Natural killer cell treated with Interleukin-12 subunit alpha and Interleukin-12 subunit beta and Interleukin-15 and Interleukin-18, amount 100 ng/mL, for 72 hours (primary cell): ENCODE results near the gene ETV3L. TPM values are rescaled to one million over a fixed set of nuclear protein-coding genes. Genes with fewer than 3 reads are reported as not detected.
"Not testable (repeated sequence)": the region's sequence is repeated elsewhere in the genome, so short reads cannot be mapped to it uniquely, and the experiment has no call there.

Experiments used
- ATAC-seq, 2 donors: fragments of 150-1000 bp; cut with Tn5 transposase in 1 of 2; sonication (Bioruptor Pico), chemical (Tn5 transposase) in 1 of 2; 2 replicates each; pipeline ENCODE4 v1.10.0; 2021
- DNase-seq: peaks from one replicate; pipeline ENCODE4 v3.0.0; 2022; ENCODE audit warnings: low spot score
- H3K27ac Mint-ChIP-seq, 2 donors: 1 replicate in 1 of 2; 2 replicates in 1 of 2; pipeline ENCODE4 v1.8.0; 2022; ENCODE audit warnings: mixed read lengths in 2 of 2, mild to moderate bottlenecking in 1 of 2, moderate library complexity in 1 of 2
- H3K27me3 Mint-ChIP-seq, 2 donors: 1 replicate in 1 of 2; 2 replicates in 1 of 2; pipeline ENCODE4 v1.8.0; 2022; ENCODE audit warnings: mixed read lengths in 2 of 2
- H3K36me3 Mint-ChIP-seq: one replicate; pipeline ENCODE4 v1.8.0; 2022; ENCODE audit warnings: mixed read lengths
- H3K4me1 Mint-ChIP-seq, 2 donors: 1 replicate in 1 of 2; 2 replicates in 1 of 2; pipeline ENCODE4 v1.8.0; 2022; ENCODE audit warnings: low read depth in 2 of 2, mixed read lengths in 2 of 2, mild to moderate bottlenecking in 1 of 2
- H3K4me3 Mint-ChIP-seq: one replicate; pipeline ENCODE4 v1.8.0; 2022; ENCODE audit warnings: mixed read lengths
- H3K9me3 Mint-ChIP-seq: 2 replicates; pipeline ENCODE4 v1.8.0; 2022; ENCODE audit warnings: mixed read lengths
- total RNA-seq, 2 donors: library from RNA; stranded (reverse); gene quantifications; one replicate each; pipeline ENCODE4 v1.2.3, GENCODE V29; 2022

The ETV3L gene
- total RNA-seq, 2 donors from 2014 or later: 1.7 to 3.6 TPM

DNA sequence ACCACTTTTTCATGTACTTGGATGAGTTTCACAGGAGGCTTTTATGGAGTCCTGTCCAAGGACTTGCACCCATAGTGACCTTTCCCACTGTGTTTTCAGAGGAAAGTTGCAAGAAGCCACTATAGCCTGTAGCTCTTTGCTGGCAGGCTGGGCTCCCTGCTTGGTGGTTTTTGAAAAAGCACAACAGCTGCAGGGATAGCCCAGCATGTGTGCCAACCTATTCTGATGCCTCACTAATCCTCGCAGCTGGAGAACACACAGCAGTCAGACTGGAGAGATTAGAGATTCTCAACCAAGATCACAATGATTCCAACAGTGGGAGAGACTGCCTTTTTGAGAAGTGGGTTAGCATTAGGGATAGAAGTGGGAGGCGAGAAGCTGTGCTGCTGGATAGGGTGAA is 30.0 kb downstream of the ETV3L start:
- DNase-seq (no peak), ATAC-seq (no peak)
- Mint-ChIP-seq H3K27me3 (peaks cover 18 to 42% of the 10 kb centered on the region in 2 donors), H3K4me1 (peaks cover 3 to 8% of the 10 kb centered on the region in 2 donors), H3K4me3 (no peak overlapping the region), H3K9me3 (no peaks in the 10 kb centered on the region), H3K27ac (no peak overlapping the region), H3K36me3 (no peaks in the 10 kb centered on the region)

DNA sequence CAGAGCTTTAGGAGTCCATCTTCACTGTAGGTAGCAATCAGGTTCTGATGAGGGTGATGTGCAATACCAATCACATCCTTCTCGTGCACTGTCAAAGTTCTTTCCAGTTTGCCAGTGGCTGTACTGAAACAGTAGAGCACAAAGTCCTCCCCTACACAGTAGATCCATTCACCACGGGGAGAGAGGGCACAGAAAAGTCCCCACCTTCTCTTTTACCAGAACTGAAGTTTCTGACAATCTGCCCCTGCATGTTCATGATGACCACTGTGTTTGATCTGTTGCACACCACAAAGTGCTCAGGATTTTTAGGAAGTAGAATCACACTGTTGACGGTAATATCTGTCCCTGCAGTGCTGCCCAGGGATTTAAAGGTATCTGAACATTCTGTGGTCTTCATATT is 40.4 kb downstream of the ETV3L start:
- peaks cover 35 to 66% of the 10 kb centered on the region in 2 donors for H3K27me3 Mint-ChIP-seq
- H3K9me3 Mint-ChIP-seq, H3K4me1 Mint-ChIP-seq, H3K36me3 Mint-ChIP-seq, ATAC-seq, H3K4me3 Mint-ChIP-seq, H3K27ac Mint-ChIP-seq, DNase-seq: not testable (repeated sequence)

DNA sequence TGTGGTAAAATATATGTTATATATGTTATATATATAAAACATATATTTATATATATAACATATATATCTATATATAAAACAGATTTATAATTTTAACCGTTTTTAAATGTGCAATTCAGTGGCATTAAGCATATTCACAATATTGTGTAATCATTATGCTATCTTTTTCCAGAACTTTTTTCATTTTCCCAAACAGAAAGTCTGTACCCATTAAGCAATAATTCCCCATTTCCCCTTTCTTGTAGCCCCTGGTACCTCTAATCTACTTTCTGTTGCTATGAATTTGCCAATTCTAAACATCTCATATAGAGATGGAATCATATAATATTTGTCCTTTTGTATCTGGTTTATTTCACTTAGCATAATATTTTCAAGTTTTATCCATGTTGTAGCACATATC is 43.3 kb downstream of the ETV3L start:
- DNase-seq (no peak), ATAC-seq (no peak)
- no peak overlapping the region for H3K4me3 Mint-ChIP-seq
- H3K27me3 Mint-ChIP-seq: peaks cover 36 to 58% of the 10 kb centered on the region in 2 donors
- H3K4me1 Mint-ChIP-seq: no peaks in the 10 kb centered on the region
- H3K27ac Mint-ChIP-seq: no peak overlapping the region
- H3K9me3 Mint-ChIP-seq: peaks cover 3% of the 10 kb centered on the region
- peaks cover 5% of the 10 kb centered on the region for H3K36me3 Mint-ChIP-seq

DNA sequence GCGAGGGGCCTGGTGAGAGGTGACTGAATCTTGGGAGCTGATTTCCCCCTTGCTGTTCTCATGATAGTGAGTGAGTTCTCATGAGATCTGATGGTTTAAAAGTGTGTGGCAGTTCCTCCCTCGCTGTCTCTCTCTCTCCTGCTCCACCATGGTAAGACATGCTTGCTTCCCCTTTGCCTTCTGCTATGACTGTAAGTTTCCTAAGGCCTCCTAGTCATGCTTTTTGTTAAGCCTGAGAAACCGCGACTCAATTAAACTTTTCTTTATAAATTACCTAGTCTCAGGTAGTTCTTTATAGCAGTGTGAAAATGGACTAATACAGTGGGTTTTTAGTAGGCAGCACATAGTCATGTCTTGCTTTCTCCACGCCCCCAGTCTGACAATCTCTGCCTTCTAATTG is 43.9 kb downstream of the ETV3L start:
- peaks cover 36 to 58% of the 10 kb centered on the region in 2 donors for H3K27me3 Mint-ChIP-seq
- not testable (repeated sequence) for H3K4me3 Mint-ChIP-seq, DNase-seq, ATAC-seq, H3K27ac Mint-ChIP-seq, H3K9me3 Mint-ChIP-seq, H3K36me3 Mint-ChIP-seq, H3K4me1 Mint-ChIP-seq

DNA sequence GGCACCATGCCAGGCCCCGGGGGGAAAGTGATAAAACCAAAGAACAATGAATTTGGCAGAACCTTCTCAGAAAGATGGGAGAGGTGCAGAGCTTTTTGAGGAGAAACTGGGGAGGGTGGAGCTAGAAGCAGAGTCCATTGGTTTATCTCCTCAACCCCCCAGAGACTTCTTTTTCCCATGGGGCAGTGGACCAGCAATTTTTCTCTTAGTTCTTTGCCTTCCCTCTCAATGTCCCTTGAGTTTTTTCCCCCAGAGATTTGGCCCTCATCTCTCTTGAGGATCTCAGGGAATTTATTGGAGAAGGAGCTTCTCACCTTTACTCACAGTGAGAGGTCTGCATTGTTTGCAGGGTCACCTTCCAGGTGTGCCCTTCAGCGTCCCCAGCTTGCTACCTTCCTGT is 48.8 kb downstream of the ETV3L start:
- Mint-ChIP-seq H3K4me1 (peaks cover 7 to 10% of the 10 kb centered on the region in 2 donors), H3K27ac (no peak overlapping the region), H3K9me3 (peaks cover 3% of the 10 kb centered on the region), H3K36me3 (peaks cover 6% of the 10 kb centered on the region), H3K27me3 (peaks cover 42 to 68% of the 10 kb centered on the region in 2 donors), H3K4me3 (no peak overlapping the region)
- DNase-seq (no peak), ATAC-seq (no peak)

DNA sequence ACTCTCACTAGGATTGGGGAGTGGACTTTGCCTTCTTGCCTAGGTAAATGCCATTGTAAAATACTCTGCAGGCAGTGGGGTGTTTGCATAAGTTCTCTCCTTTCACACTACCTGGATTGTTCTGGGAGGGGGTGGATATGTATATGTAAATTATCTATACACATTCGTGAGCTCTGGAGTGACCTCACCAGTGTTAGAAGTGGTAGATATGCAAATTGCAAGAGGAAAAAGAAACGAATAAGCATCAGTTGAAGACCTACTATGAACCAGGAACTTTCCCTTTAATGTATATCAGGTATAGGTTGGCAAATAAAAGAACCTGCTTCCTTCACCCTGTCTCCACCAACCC is 52.6 kb downstream of the ETV3L start:
- H3K4me3 Mint-ChIP-seq: peak overlapping the region; percentile 36
- ATAC-seq: no peak
- H3K27ac Mint-ChIP-seq: no peak overlapping the region
- peaks cover 52 to 85% of the 10 kb centered on the region in 2 donors for H3K27me3 Mint-ChIP-seq
- H3K36me3 Mint-ChIP-seq: peaks cover 6% of the 10 kb centered on the region
- DNase-seq: no peak
- peaks cover 13 to 17% of the 10 kb centered on the region in 2 donors for H3K4me1 Mint-ChIP-seq
- H3K9me3 Mint-ChIP-seq: peaks cover under 1% of the 10 kb centered on the region

DNA sequence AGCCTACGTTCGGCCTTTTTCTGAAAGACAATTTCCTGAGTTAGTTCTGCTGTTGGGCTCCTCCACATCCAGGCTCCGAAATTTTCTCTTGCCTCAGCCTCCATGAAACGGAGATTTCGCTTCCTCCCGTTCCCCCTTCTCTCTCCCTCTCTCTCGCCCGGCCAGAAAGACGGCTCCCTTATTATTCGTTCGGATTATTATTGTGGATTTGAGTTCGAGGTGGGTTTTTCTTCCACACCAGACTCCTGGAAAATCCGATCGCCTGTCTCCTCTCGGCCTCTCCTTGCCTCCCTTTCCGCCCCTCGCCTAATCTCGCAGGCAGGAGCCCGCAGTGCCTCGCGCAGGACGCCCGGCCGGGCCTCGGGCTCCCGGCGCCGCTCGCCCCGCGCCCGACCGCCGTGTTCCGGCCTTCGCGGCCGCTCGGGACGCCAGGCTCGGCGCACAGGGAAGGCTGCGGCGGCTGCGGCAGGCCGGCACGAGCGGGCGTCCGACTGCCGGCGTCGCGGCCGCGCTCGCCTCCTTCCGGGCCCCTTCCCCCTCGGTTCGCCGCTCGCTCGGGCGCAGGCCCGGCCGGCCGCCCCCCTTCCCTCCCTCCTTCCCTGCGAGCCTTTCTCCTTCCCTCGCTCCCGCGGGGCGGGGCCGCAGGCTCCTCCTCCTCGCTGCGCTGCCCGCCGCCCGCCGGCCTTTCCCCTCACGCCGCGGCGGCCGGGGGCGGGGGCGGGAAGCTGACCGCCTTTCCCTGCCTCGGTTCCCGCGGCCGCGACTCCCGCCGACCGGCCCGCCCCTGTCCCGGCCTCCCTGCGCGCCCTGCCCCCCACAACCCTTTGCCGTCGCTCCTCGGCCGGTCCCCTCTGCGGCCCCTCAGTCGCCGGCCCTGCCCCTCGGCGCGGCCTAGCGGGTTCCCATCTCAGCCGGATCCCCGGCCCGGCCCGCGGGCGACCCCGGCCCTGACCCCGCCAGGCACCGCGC is 54.1 kb downstream of the ETV3L start, which contains the start of gene ARHGEF11:
Gene ARHGEF11, minus strand, starts transcription at position 493 of the 969 bp plus-strand sequence. CDS start 1,412 bp downstream, outside the sequence.
- Mint-ChIP-seq H3K4me3 (peak within 1 kb of the TSS; percentile 95), H3K9me3 (no peaks in the 10 kb centered on the region), H3K4me1 (peaks cover 13 to 17% of the 10 kb centered on the region in 2 donors), H3K27me3 (peaks cover 55 to 82% of the 10 kb centered on the region in 2 donors), H3K36me3 (peaks cover 6% of the 10 kb centered on the region), H3K27ac (peak within 1 kb of the TSS in 1 of 2 donors; percentile 38)
- ATAC-seq (peak; percentile 85 to 93), DNase-seq (peak; percentile 83)

DNA sequence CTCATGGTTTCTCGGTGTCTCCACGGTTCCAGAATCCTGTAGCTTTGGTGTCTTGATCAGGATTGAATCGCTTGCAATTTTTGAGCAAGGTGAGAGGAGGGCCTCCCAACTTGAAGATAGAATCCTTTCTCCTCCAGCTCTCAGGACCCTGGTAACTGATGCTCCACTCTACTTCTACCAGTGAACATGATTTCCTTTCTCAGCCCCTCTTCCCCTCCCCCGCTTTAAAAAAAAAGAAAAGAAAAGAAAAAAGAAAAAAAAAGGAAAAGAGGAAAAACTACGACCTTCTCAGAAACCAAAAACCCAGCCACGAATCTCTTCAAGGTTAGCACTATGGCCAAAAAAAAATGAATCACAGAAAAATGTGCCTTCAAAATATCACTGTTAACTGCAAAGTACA is 55.3 kb downstream of the ETV3L start:
- H3K4me3 Mint-ChIP-seq: peak overlapping the region; percentile 2

DNA sequence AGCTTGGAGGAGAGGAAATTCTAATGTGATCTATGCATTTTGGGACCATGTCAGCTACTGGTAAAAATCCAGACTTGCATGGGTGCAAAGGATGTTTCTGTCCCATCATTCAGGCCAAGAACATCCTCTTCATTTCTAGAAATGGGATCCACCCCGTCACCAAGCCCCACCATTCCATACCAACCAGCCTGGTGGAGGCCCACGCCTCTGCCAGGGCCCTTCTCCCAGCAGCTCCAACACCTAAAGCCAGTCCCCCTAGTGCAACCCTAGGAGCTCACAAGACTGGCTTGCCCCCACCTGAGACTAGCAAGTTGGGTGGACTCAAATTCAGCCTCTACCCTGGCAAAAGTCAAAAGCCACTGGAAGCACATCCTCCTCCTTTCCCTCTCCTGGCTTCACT is 55.9 kb downstream of the ETV3L start:
- Mint-ChIP-seq H3K36me3 (peaks cover 6% of the 10 kb centered on the region), H3K27me3 (peaks cover 56 to 82% of the 10 kb centered on the region in 2 donors), H3K4me1 (peaks cover 13 to 17% of the 10 kb centered on the region in 2 donors), H3K27ac (no peak overlapping the region), H3K9me3 (no peaks in the 10 kb centered on the region), H3K4me3 (no peak overlapping the region)
- ATAC-seq: no peak
- DNase-seq: no peak

More for the DNA sequence above, 55.3 kb downstream of the ETV3L start:
- no peak overlapping the region for H3K27ac Mint-ChIP-seq
- H3K9me3 Mint-ChIP-seq: no peaks in the 10 kb centered on the region
- H3K4me1 Mint-ChIP-seq: peaks cover 13 to 17% of the 10 kb centered on the region in 2 donors
- peaks cover 6% of the 10 kb centered on the region for H3K36me3 Mint-ChIP-seq
- no peak for DNase-seq
- ATAC-seq: no peak
- H3K27me3 Mint-ChIP-seq: peaks cover 54 to 79% of the 10 kb centered on the region in 2 donors

DNA sequence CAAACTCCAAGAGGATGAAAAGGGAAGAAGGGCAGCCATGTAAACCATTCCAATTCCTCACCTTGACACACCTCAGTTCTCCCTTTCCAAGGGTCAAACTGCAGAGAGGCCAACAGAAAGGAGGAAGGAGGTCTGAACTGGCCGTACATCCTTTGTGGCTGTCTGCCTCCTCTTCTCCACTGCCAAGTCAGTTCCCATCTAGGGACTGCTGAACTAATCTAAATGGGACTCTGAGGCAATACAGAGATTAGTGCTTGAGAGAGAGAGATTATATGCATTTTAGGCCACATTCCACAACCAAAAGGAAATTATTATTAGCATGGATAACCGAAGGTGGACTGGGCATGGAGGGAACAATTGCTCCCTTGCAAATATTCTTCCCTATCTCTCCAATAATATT is 56.8 kb downstream of the ETV3L start:
- Mint-ChIP-seq H3K4me3 (no peak overlapping the region), H3K4me1 (peaks cover 13 to 17% of the 10 kb centered on the region in 2 donors), H3K9me3 (no peaks in the 10 kb centered on the region), H3K27ac (no peak overlapping the region), H3K27me3 (peaks cover 52 to 75% of the 10 kb centered on the region in 2 donors), H3K36me3 (peaks cover 6% of the 10 kb centered on the region)
- ATAC-seq (no peak), DNase-seq (no peak)

Other genes starting within 250 kb of the ETV3L start
- gene INSRR, start 240.7 kb downstream of the ETV3L start, total RNA-seq: under 1 TPM; 0.14 TPM
- gene NTRK1, start 238.9 kb downstream of the ETV3L start, total RNA-seq: 1 to 10 TPM; 1.4 to 8.1 TPM
- gene PEAR1, start 206.1 kb downstream of the ETV3L start, total RNA-seq: under 1 TPM in 1 of 2 donors, not detected in 1; 0.64 TPM
- not detected for gene LRRC71, start 179.2 kb downstream of the ETV3L start, total RNA-seq
- gene ARHGEF11, start 54.1 kb downstream of the ETV3L start, total RNA-seq: 1 to 10 TPM; 1.0 to 2.5 TPM
- gene ETV3, start 38.6 kb upstream of the ETV3L start, total RNA-seq: 10 to 100 TPM; 45.8 to 63.0 TPM